Gastroesophageal sphincter (tissue), 4 donors: ENCODE results near the gene FRAT2. TPM values are rescaled to one million over a fixed set of nuclear protein-coding genes. Genes with fewer than 3 reads are reported as not detected.
"Not testable (repeated sequence)": the region's sequence is repeated elsewhere in the genome, so short reads cannot be mapped to it uniquely, and the experiment has no call there.

Experiments
- ATAC-seq: fragments of 150-250 bp; one replicate; pipeline ENCODE4 v1.9.1; 2016; ENCODE audit warnings: mild to moderate bottlenecking, moderate library complexity
- H3K27ac ChIP-seq, 4 donors: fragments of 200-600 bp; sonication (generic) in 3 of 4; 1 replicate in 3 of 4; 2 replicates in 1 of 4; pipeline ENCODE4 v1.5.1; 2016 to 2019
- H3K27me3 ChIP-seq: fragments of 200-600 bp; sonication (generic); one replicate; pipeline ENCODE4 v1.5.1; 2019
- H3K36me3 ChIP-seq, 2 donors: fragments of 200-600 bp; sonication (generic); one replicate each; pipeline ENCODE4 v1.5.1; 2019; ENCODE audit warnings: control low read depth in 1 of 2
- H3K4me1 ChIP-seq, 3 donors: fragments of 200-600 bp; sonication (generic); 1 replicate in 2 of 3; 2 replicates in 1 of 3; pipeline ENCODE4 v1.5.1; 2016 to 2019; ENCODE audit warnings: control low read depth in 2 of 3
- H3K4me3 ChIP-seq, 2 donors: fragments of 200-600 bp; sonication (generic); one replicate each; pipeline ENCODE4 v1.5.1; 2019; ENCODE audit warnings: mild to moderate bottlenecking in 1 of 2, moderate library complexity in 1 of 2
- H3K9me3 ChIP-seq, 3 donors: fragments of 200-600 bp; sonication (generic); one replicate each; pipeline ENCODE4 v1.5.1; 2017 to 2019; ENCODE audit warnings: control low read depth in 2 of 3
- EP300 ChIP-seq: sonication (generic); formaldehyde crosslinking; IDR thresholded peaks from one replicate; pipeline ENCODE4 v1.6.1; 2017; ENCODE audit warnings: antibody characterized with exemption, mild to moderate bottlenecking
- POLR2A ChIP-seq, 2 donors: fragments of 450-650 bp; IDR thresholded peaks; one replicate each; pipeline ENCODE4 v1.6.1; 2017; ENCODE audit warnings: antibody characterized with exemption in 2 of 2, mild to moderate bottlenecking in 2 of 2, moderate library complexity in 1 of 2
- POLR2AphosphoS5 ChIP-seq: sonication (generic); formaldehyde crosslinking; IDR thresholded peaks from one replicate; pipeline ENCODE4 v1.6.1; 2017; ENCODE audit warnings: antibody characterized with exemption
- WGBS, 2 donors: methylation state at CpG; one replicate each; pipeline ENCODE4 v1.1.5; 2018; ENCODE audit warnings: low coverage in 1 of 2; 5-methylcytosine and 5-hydroxymethylcytosine counted together
- total RNA-seq, 4 donors: library from RNA; depleted of rRNA; stranded (reverse); fragments of >200 nt; gene quantifications; one replicate each; pipeline ENCODE4 v1.1.0, GENCODE V29; 2016
- TF ChIP-seq, protein P1 (sequence below), 4 experiments: fragments of 200-600 bp in 2 of 4; fragments of 450-650 bp in 2 of 4; sonication (generic) in 1 of 4; IDR thresholded peaks; one replicate each; pipeline ENCODE4 v1.5.1; 2017 to 2019; ENCODE audit warnings: antibody characterized with exemption in 4 of 4, mild to moderate bottlenecking in 2 of 4, moderate library complexity in 2 of 4

Gene FRAT2
- total RNA-seq, 4 donors from 2014 or later: 10.8 to 20.9 (median 12.5) TPM

DNA sequence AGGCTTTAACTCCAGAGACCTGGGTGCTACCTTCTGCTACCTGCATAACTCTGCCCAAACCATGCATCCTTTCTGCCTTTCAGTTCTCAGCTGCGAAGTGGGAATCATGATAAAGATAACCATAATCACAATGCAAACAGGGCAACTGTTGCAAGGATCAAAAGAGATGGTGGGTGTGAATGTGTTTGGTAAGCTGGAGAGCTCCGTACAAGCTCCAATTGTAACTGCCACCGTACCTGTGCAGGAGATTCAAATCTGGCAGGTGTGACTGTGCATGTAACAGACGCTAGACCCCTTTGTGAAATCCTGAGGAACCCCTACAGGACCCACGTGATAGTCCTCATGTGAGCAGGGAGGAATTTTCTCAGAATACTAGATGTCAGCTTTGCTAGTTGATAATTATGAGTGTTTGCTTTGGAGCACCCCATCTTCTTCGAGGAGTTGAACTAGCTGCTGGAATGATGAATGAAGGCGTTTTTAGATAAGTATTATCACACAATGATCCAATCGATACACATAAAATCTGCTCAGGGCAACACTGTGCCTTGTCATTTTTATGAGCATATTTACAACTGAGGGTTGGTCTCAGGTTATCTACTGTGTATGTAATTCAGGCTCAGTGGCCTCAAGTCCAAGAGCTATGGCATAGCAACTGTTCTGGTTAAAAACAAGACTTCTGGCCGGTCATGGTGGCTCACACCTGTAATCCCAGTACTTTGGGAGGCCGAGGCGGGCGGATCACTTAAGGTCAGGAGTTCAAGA lies 15.4 kb upstream of the FRAT2 start:
- H3K27me3 ChIP-seq: no peaks in the 10 kb centered on the region
- H3K4me3 ChIP-seq: no peak overlapping the region
- no peaks in the 10 kb centered on the region for H3K9me3 ChIP-seq
- no peak for TF ChIP-seq POLR2AphosphoS5
- no peak for TF ChIP-seq POLR2A (IDR thresholded peaks at IDR 0.05)
- TF ChIP-seq, protein P1, sequence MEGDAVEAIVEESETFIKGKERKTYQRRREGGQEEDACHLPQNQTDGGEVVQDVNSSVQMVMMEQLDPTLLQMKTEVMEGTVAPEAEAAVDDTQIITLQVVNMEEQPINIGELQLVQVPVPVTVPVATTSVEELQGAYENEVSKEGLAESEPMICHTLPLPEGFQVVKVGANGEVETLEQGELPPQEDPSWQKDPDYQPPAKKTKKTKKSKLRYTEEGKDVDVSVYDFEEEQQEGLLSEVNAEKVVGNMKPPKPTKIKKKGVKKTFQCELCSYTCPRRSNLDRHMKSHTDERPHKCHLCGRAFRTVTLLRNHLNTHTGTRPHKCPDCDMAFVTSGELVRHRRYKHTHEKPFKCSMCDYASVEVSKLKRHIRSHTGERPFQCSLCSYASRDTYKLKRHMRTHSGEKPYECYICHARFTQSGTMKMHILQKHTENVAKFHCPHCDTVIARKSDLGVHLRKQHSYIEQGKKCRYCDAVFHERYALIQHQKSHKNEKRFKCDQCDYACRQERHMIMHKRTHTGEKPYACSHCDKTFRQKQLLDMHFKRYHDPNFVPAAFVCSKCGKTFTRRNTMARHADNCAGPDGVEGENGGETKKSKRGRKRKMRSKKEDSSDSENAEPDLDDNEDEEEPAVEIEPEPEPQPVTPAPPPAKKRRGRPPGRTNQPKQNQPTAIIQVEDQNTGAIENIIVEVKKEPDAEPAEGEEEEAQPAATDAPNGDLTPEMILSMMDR (IDR thresholded peaks at IDR 0.05): no peak
- no peak for TF ChIP-seq EP300
- ATAC-seq: no peak
- peaks cover 0 to 17% of the 10 kb centered on the region in 2 donors for H3K36me3 ChIP-seq
- WGBS, 2 donors: 89 to 90% methylated on average over 2 to 12 of the region's 12 CpGs
- no peaks in the 10 kb centered on the region for H3K4me1 ChIP-seq
- no peak overlapping the region for H3K27ac ChIP-seq

DNA sequence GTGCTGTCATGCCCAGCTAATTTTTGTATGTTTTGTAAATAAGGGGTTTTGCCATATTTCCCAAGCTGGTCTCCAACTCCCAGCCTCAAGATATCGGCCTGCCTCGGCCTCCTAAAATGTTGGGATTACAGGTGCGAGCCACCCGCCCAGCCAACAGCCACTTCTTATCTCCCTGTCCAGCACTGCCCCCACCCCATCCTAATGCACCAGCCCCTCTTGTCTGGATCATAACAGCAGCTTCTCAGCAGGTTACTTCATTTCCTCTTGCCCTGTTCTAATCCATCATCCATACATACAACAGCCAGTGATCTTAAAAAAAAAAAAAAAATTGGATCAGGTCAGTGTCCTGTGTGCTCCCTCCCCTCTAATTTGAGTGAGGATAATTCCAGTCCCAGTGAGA lies 12.8 kb upstream of the FRAT2 start:
- Histone ChIP-seq H3K4me3 (no peak overlapping the region), H3K27me3 (no peaks in the 10 kb centered on the region), H3K4me1 (no peaks in the 10 kb centered on the region), H3K36me3 (peaks cover 0 to 12% of the 10 kb centered on the region in 2 donors), H3K9me3 (no peaks in the 10 kb centered on the region), H3K27ac (no peak overlapping the region)
- TF ChIP-seq EP300 (no peak), POLR2AphosphoS5 (no peak), POLR2A (IDR thresholded peaks at IDR 0.05) (no peak)
- TF ChIP-seq, protein P1 (IDR thresholded peaks at IDR 0.05): no peak
- 91% methylated on average over 4 of the region's 4 CpGs for WGBS, 2 donors
- ATAC-seq: no peak

DNA sequence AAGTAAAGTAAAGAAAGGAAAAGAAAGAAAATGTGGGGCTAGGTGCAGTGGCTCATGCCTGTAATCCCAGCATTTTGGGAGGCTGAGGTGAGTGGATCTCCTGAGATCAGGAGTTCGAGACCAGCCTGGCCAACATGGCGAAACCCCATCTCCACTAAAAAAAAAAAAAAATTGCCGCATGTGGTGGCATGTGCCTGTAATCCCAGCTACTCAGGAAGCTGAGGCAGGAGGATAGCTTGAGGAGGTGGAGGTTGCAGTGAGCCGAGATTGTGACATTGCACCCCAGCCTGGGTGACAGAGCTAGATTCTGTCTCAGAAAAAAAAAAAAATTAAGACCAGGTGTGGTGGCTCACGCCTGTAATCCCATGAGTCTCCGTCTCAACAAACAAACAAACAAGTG lies 9.1 kb upstream of the FRAT2 start:
- not testable (repeated sequence) for H3K27me3 ChIP-seq

DNA sequence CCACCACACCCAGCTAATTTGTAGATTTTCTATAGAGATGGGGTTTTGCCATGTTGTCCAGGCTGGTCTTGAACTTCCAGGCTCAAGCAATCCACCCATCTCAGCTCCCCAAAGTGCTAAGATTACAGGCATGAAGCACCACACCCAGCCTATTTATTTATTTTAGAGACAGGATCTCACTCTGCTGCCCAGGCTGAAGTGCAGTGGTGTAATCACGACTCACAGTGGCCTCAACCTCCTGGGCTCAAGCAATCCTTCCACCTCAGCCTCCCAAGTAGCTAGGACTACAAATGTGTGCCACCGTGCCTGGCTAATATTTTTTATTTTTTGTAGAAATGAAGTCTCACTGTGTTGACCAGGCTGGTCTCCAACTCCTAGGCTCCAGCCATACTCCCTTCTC lies 6.9 kb upstream of the FRAT2 start:
- peaks cover 0 to 18% (median 3%) of the 10 kb centered on the region in 3 donors for H3K4me1 ChIP-seq
- H3K9me3 ChIP-seq: no peaks in the 10 kb centered on the region
- no peak overlapping the region for H3K4me3 ChIP-seq
- no peaks in the 10 kb centered on the region for H3K36me3 ChIP-seq
- WGBS, 2 donors: 72 to 75% methylated on average over 2 of the region's 2 CpGs
- ATAC-seq: no peak
- no peak overlapping the region for H3K27ac ChIP-seq
- no peaks in the 10 kb centered on the region for H3K27me3 ChIP-seq
- TF ChIP-seq POLR2A (IDR thresholded peaks at IDR 0.05): no peak

More for the DNA sequence above, 9.1 kb upstream of the FRAT2 start:
- H3K9me3 ChIP-seq, H3K4me3 ChIP-seq, H3K4me1 ChIP-seq, H3K36me3 ChIP-seq, H3K27ac ChIP-seq, ATAC-seq: not testable (repeated sequence)
- 95 to 100% methylated on average over 2 of the region's 6 CpGs for WGBS, 2 donors

DNA sequence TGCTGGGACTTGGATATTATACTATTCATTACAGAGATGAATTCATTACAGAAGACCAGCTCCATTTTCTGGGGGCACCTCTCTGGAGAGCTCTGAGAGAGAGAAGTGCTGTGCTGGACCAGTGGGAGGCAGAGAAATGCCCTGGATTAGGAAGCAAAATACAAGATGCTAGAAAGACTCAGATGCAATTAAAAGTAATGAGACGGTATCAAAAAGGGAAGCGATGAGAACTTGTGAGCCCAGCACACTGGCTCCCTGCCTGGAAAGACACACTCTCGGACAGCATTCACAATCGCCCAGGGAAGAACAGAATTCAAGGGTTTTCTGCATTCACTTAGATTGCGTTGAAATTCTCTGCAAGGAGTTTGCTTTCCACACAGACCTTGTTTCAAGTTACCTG lies 3.5 kb upstream of the FRAT2 start:
- no peak for TF ChIP-seq EP300
- TF ChIP-seq POLR2AphosphoS5: no peak
- TF ChIP-seq POLR2A (IDR thresholded peaks at IDR 0.05): no peak
- TF ChIP-seq, protein P1 (IDR thresholded peaks at IDR 0.05): no peak
- peak overlapping the region in 2 of 4 donors; percentile 58 to 64 for H3K27ac ChIP-seq
- peaks cover 0 to 39% (median 12%) of the 10 kb centered on the region in 3 donors for H3K4me1 ChIP-seq
- no peaks in the 10 kb centered on the region for H3K9me3 ChIP-seq
- no peak overlapping the region for H3K4me3 ChIP-seq
- ATAC-seq: no peak
- no peaks in the 10 kb centered on the region for H3K27me3 ChIP-seq
- no peaks in the 10 kb centered on the region for H3K36me3 ChIP-seq
- 28% methylated on average over 5 of the region's 5 CpGs for WGBS, 2 donors
